ENCODE results near the gene SYNE4. TPM values are rescaled to one million over a fixed set of nuclear protein-coding genes. Genes with fewer than 3 reads are reported as not detected.

The SYNE4 gene
- total and polyA plus RNA-seq, 9 of the 15 experiments (the other 6 are each of a cell fraction or from before 2014, with no cell fraction given) = 0.03 to 0.65 (median 0.29) TPM

- TF ChIP-seq ARID4B (CRISPR knock-in tag; IDR thresholded peaks at IDR 0.05) (peak; percentile 35; the same call in 1 of the 2 replicates), CXXC5 (CRISPR knock-in tag; IDR thresholded peaks at IDR 0.05) (no peak), PRMT5 (CRISPR knock-in tag; IDR thresholded peaks at IDR 0.05) (peak; percentile 79), TEAD1 (CRISPR knock-in tag; IDR thresholded peaks at IDR 0.05) (peak; percentile 41 to 73; a peak in 2 of 4 replicates), MIER1 (IDR thresholded peaks at IDR 0.05; ENCODE audit: low read depth) (peak; percentile 94), CHAMP1 (IDR thresholded peaks at IDR 0.05) (0 out of 2 replicates have a peak, but pooled peaks have one; percentile 16), MAZ (CRISPR knock-in tag; conservative IDR thresholded peaks at IDR 0.05 in 1 of 2, IDR thresholded peaks at IDR 0.05 in 1 of 2) (peak in 1 of 2 experiments; percentile 32; a peak in 1 of 4 replicates), SMAD4 (CRISPR knock-in tag; conservative IDR thresholded peaks at IDR 0.05) (0 out of 2 replicates have a peak, but pooled peaks have one; percentile 21), SIN3B (IDR thresholded peaks at IDR 0.05; ENCODE audit: low read depth) (no peak), SRSF7 (optimal IDR thresholded peaks at IDR 0.05; ENCODE audit: low read depth, low read length) (no peak), ZNF766 (CRISPR knock-in tag; conservative IDR thresholded peaks at IDR 0.05) (0 out of 2 replicates have a peak, but pooled peaks have one; percentile 23), TAF15 (IDR thresholded peaks at IDR 0.05; ENCODE audit: low read depth, low read length) (no peak)
- TF ChIP-seq, protein P1, sequence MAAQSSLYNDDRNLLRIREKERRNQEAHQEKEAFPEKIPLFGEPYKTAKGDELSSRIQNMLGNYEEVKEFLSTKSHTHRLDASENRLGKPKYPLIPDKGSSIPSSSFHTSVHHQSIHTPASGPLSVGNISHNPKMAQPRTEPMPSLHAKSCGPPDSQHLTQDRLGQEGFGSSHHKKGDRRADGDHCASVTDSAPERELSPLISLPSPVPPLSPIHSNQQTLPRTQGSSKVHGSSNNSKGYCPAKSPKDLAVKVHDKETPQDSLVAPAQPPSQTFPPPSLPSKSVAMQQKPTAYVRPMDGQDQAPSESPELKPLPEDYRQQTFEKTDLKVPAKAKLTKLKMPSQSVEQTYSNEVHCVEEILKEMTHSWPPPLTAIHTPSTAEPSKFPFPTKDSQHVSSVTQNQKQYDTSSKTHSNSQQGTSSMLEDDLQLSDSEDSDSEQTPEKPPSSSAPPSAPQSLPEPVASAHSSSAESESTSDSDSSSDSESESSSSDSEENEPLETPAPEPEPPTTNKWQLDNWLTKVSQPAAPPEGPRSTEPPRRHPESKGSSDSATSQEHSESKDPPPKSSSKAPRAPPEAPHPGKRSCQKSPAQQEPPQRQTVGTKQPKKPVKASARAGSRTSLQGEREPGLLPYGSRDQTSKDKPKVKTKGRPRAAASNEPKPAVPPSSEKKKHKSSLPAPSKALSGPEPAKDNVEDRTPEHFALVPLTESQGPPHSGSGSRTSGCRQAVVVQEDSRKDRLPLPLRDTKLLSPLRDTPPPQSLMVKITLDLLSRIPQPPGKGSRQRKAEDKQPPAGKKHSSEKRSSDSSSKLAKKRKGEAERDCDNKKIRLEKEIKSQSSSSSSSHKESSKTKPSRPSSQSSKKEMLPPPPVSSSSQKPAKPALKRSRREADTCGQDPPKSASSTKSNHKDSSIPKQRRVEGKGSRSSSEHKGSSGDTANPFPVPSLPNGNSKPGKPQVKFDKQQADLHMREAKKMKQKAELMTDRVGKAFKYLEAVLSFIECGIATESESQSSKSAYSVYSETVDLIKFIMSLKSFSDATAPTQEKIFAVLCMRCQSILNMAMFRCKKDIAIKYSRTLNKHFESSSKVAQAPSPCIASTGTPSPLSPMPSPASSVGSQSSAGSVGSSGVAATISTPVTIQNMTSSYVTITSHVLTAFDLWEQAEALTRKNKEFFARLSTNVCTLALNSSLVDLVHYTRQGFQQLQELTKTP (IDR thresholded peaks at IDR 0.05; ENCODE audit: low read depth in 1 of 2, partially characterized antibody in 2 of 2) = peak in 1 of 2 experiments; percentile 83
Observed at GRCh38 chr19:35975608-35976214, 32.9 kb downstream of the SYNE4 start (continued).

Measured in K562 (cell line).